Activated naive CD4-positive, alpha-beta T cell (primary cell): ENCODE measurements around the gene DHX35.
A peak's percentile ranks its signal among the peaks of the same experiment; 100 is the strongest.

Source experiments
- DNase-seq, 4 experiments: peaks; one replicate each; lab custom pipeline; 2025; lab: John Stamatoyannopoulos, UW

DHX35 gene

GRCh38 chr20:39025883-39026282 lies 63.7 kb downstream of the DHX35 start:
- DNase-seq, result no peak

GRCh38 chr20:39029364-39029763 lies 67.2 kb downstream of the DHX35 start:
- no peak for DNase-seq

GRCh38 chr20:39032997-39033396 lies 70.9 kb downstream of the DHX35 start:
- no peak for DNase-seq

- DNase-seq, result no peak
These were observed 73.9 kb downstream of the DHX35 start for GRCh38 chr20:39036011-39036410.

- no peak for DNase-seq
These were observed 74.7 kb downstream of the DHX35 start for GRCh38 chr20:39036851-39037250.

GRCh38 chr20:39038047-39038446 lies 75.9 kb downstream of the DHX35 start:
- DNase-seq, result no peak

- DNase-seq, result no peak
These were observed 76.4 kb downstream of the DHX35 start for GRCh38 chr20:39038495-39038894.

- DNase-seq, result no peak
These were observed 77.1 kb downstream of the DHX35 start for GRCh38 chr20:39039261-39039660.

GRCh38 chr20:39040116-39040515 lies 78.0 kb downstream of the DHX35 start:
- DNase-seq, result no peak

- DNase-seq, result no peak
These were observed 78.9 kb downstream of the DHX35 start for GRCh38 chr20:39041067-39041466.

- DNase-seq, result no peak
These were observed 80.4 kb downstream of the DHX35 start for GRCh38 chr20:39042279-39043150.

- DNase-seq, result no peak
These were observed 82.4 kb downstream of the DHX35 start for GRCh38 chr20:39044501-39044900.

GRCh38 chr20:39045676-39046075 lies 83.5 kb downstream of the DHX35 start:
- no peak for DNase-seq

GRCh38 chr20:39047417-39047985 lies 85.4 kb downstream of the DHX35 start:
- DNase-seq, result no peak

- DNase-seq, result peak; percentile 30 to 60 (median 44)
These were observed 86.0 kb downstream of the DHX35 start for GRCh38 chr20:39048000-39048696.

- DNase-seq, result no peak
These were observed 87.0 kb downstream of the DHX35 start for GRCh38 chr20:39049148-39049547.

- peak; percentile 54 to 72 (median 62) for DNase-seq
These were observed 87.8 kb downstream of the DHX35 start for GRCh38 chr20:39049684-39050554.

- DNase-seq, result no peak
These were observed 88.4 kb downstream of the DHX35 start for GRCh38 chr20:39050555-39050902.

- DNase-seq, result no peak
These were observed 90.5 kb downstream of the DHX35 start for GRCh38 chr20:39052676-39053075.

- DNase-seq, result no peak
These were observed 95.0 kb downstream of the DHX35 start for GRCh38 chr20:39057143-39057542.

- no peak for DNase-seq
These were observed 95.8 kb downstream of the DHX35 start for GRCh38 chr20:39057911-39058310.

- no peak for DNase-seq
These were observed 96.9 kb downstream of the DHX35 start for GRCh38 chr20:39059036-39059435.
